ENCODE results near the gene SYTL3. TPM values are rescaled to one million over a fixed set of nuclear protein-coding genes. Genes with fewer than 3 reads are reported as not detected.
A peak's percentile ranks its signal among the peaks of the same experiment; 100 is the strongest.

The SYTL3 gene
- total and polyA plus RNA-seq, 2 of the 8 experiments (the other 6 are each of a cell fraction or from before 2014, with no cell fraction given): 0.27 to 0.99 TPM

DNA sequence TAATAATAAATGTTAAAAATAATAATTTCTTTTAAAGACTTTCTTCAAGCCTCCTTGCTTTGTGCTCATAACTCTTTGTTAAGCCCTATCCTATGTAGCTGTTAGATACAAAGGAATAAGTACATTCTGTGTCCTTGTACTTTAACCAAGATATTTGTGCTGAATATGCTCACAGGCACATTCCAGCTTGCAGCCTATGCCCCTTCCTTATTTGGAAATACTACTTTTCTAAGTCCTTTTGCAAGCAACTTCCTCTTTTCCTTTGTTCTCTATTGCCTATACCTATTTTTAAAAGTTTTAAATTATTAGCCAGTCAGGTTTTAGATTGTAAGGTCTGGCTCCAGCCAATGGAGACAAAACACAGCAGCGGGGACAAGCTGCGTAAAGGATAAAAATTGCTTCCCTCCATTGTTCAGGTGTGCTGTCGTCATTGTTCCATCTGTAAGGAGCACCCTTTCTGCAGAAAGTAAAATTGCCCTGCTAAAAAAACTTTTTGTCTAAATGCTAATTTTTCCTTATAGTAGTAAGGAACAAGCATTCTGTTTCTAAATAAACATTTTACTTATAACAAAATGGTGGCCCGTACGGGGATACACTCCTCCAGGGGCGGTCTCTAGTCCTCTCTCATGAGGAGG is 80.2 kb downstream of the SYTL3 start (continued):
- no peak for TF ChIP-seq JUN (IDR thresholded peaks at IDR 0.05; ENCODE audit: low read depth, low read length)
- TF ChIP-seq BACH1 (IDR thresholded peaks at IDR 0.05; ENCODE audit: low read length): no peak
- TF ChIP-seq MAFK (IDR thresholded peaks at IDR 0.05; ENCODE audit: low read depth, low read length): no peak
- no peak for TF ChIP-seq EZH2 (IDR thresholded peaks at IDR 0.05; ENCODE audit: low read depth, low read length, severe bottlenecking)
- TF ChIP-seq CREB1 (IDR thresholded peaks at IDR 0.05): no peak
- TF ChIP-seq POLR2A (IDR thresholded peaks at IDR 0.05; ENCODE audit: control extremely low read depth in 1 of 2, low read depth in 2 of 2, low read length in 2 of 2): no peak
- TF ChIP-seq, protein P1, sequence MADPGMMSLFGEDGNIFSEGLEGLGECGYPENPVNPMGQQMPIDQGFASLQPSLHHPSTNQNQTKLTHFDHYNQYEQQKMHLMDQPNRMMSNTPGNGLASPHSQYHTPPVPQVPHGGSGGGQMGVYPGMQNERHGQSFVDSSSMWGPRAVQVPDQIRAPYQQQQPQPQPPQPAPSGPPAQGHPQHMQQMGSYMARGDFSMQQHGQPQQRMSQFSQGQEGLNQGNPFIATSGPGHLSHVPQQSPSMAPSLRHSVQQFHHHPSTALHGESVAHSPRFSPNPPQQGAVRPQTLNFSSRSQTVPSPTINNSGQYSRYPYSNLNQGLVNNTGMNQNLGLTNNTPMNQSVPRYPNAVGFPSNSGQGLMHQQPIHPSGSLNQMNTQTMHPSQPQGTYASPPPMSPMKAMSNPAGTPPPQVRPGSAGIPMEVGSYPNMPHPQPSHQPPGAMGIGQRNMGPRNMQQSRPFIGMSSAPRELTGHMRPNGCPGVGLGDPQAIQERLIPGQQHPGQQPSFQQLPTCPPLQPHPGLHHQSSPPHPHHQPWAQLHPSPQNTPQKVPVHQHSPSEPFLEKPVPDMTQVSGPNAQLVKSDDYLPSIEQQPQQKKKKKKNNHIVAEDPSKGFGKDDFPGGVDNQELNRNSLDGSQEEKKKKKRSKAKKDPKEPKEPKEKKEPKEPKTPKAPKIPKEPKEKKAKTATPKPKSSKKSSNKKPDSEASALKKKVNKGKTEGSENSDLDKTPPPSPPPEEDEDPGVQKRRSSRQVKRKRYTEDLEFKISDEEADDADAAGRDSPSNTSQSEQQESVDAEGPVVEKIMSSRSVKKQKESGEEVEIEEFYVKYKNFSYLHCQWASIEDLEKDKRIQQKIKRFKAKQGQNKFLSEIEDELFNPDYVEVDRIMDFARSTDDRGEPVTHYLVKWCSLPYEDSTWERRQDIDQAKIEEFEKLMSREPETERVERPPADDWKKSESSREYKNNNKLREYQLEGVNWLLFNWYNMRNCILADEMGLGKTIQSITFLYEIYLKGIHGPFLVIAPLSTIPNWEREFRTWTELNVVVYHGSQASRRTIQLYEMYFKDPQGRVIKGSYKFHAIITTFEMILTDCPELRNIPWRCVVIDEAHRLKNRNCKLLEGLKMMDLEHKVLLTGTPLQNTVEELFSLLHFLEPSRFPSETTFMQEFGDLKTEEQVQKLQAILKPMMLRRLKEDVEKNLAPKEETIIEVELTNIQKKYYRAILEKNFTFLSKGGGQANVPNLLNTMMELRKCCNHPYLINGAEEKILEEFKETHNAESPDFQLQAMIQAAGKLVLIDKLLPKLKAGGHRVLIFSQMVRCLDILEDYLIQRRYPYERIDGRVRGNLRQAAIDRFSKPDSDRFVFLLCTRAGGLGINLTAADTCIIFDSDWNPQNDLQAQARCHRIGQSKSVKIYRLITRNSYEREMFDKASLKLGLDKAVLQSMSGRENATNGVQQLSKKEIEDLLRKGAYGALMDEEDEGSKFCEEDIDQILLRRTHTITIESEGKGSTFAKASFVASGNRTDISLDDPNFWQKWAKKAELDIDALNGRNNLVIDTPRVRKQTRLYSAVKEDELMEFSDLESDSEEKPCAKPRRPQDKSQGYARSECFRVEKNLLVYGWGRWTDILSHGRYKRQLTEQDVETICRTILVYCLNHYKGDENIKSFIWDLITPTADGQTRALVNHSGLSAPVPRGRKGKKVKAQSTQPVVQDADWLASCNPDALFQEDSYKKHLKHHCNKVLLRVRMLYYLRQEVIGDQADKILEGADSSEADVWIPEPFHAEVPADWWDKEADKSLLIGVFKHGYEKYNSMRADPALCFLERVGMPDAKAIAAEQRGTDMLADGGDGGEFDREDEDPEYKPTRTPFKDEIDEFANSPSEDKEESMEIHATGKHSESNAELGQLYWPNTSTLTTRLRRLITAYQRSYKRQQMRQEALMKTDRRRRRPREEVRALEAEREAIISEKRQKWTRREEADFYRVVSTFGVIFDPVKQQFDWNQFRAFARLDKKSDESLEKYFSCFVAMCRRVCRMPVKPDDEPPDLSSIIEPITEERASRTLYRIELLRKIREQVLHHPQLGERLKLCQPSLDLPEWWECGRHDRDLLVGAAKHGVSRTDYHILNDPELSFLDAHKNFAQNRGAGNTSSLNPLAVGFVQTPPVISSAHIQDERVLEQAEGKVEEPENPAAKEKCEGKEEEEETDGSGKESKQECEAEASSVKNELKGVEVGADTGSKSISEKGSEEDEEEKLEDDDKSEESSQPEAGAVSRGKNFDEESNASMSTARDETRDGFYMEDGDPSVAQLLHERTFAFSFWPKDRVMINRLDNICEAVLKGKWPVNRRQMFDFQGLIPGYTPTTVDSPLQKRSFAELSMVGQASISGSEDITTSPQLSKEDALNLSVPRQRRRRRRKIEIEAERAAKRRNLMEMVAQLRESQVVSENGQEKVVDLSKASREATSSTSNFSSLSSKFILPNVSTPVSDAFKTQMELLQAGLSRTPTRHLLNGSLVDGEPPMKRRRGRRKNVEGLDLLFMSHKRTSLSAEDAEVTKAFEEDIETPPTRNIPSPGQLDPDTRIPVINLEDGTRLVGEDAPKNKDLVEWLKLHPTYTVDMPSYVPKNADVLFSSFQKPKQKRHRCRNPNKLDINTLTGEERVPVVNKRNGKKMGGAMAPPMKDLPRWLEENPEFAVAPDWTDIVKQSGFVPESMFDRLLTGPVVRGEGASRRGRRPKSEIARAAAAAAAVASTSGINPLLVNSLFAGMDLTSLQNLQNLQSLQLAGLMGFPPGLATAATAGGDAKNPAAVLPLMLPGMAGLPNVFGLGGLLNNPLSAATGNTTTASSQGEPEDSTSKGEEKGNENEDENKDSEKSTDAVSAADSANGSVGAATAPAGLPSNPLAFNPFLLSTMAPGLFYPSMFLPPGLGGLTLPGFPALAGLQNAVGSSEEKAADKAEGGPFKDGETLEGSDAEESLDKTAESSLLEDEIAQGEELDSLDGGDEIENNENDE (IDR thresholded peaks at IDR 0.05; ENCODE audit: insufficient replicate concordance, low read length): peak; percentile 46
- no peak for TF ChIP-seq RFX5 (IDR thresholded peaks at IDR 0.05; ENCODE audit: borderline replicate concordance, low read depth, low read length)
- no peak for TF ChIP-seq POLR2AphosphoS5 (IDR thresholded peaks at IDR 0.05; ENCODE audit: low read depth, low read length)
- no peak for TF ChIP-seq CTBP2 (IDR thresholded peaks at IDR 0.05; ENCODE audit: borderline replicate concordance, insufficient read depth, insufficient read length, low read length)
- no peak for TF ChIP-seq TEAD4 (IDR thresholded peaks at IDR 0.05; ENCODE audit: low read depth, low read length)
- TF ChIP-seq POU5F1 (IDR thresholded peaks at IDR 0.05; ENCODE audit: low read depth, low read length): no peak
